ENCODE results near the gene MYOCD. TPM values are rescaled to one million over a fixed set of nuclear protein-coding genes. Genes with fewer than 3 reads are reported as not detected.

MYOCD gene
- polyA plus RNA-seq, 6 donors from 2014 or later: not detected

DNA sequence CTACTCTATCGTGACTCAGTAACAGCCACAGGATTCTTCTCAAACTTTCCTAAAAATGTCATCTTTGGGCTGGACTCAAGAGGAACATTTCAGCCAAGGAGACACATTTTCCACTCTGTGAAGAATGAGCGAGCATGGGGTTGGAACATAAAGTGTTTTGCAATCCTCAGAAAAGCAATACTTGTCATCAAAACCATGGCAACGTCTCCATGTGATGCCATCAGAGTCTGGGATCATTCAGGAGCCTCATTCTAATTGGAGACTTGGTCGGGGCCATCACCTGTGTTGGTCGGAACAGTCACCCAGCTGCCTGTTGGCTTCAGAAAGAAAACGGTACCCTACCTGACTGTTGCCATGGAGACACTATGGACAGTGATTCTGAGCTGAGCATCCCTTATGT, 25.5 kb downstream of the MYOCD start:
- Mint-ChIP-seq H3K4me1 (no peaks in the 10 kb centered on the region), H3K9me3 (peaks cover 0 to 9% (median 4%) of the 10 kb centered on the region in 7 donors), H3K27ac (no peak overlapping the region), H3K4me3 (no peak overlapping the region), H3K36me3 (no peaks in the 10 kb centered on the region), H3K27me3 (no peaks in the 10 kb centered on the region)
- ATAC-seq (ENCODE audit: low read depth in 2 of 2) (no peak), DNase-seq (no peak)

DNA sequence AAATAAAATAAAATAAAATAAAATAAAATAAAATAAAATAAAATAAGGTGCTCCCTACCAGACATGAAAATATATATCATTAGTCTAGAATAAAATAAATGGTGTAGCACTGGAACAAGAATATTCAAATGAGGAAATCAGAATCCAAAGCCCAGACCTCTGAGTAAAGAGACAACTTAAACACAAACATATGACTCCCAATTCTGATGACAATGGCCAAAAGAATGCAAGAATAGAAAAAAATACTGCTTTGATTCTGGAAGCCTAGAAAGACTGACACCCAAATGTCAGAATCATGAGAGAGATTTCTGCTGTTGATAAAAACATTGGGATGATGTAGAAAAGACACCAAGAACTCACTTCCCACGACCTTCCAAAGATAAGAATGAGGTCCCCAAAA, 27.9 kb downstream of the MYOCD start:
- H3K4me1 Mint-ChIP-seq: no peaks in the 10 kb centered on the region
- peaks cover 0 to 9% (median 4%) of the 10 kb centered on the region in 7 donors for H3K9me3 Mint-ChIP-seq
- DNase-seq: no peak

DNA sequence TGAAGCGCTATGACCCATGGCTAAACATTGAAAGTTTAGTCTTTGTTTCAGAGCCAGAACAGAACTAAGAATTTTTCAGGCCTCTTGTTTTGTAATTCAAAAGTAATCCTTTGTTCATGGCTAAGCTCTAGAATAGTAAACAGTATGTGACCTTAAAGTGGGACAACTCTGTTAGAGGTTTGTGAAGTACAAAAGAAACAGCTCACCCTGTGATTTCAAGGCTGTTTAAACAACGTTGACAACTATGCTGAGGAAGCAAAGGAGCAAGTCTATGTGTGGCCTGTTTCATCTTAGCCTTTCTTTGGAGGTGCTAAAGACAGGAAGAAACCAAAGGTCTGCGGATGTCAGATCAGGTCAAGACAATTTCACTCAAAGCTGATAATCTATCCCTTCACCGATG, 40.4 kb downstream of the MYOCD start:
- DNase-seq (no peak), ATAC-seq (ENCODE audit: low read depth in 2 of 2) (no peak)
- Mint-ChIP-seq H3K27me3 (peaks cover 0 to 5% (median 0%) of the 10 kb centered on the region in 3 donors), H3K4me1 (no peaks in the 10 kb centered on the region), H3K27ac (no peak overlapping the region), H3K4me3 (no peak overlapping the region), H3K36me3 (no peaks in the 10 kb centered on the region), H3K9me3 (peaks cover 0 to 6% (median 2%) of the 10 kb centered on the region in 7 donors)

More for the DNA sequence above, 27.9 kb downstream of the MYOCD start:
- Mint-ChIP-seq H3K27ac (no peak overlapping the region), H3K4me3 (no peak overlapping the region), H3K36me3 (no peaks in the 10 kb centered on the region), H3K27me3 (no peaks in the 10 kb centered on the region)
- no peak for ATAC-seq (ENCODE audit: low read depth in 2 of 2)

DNA sequence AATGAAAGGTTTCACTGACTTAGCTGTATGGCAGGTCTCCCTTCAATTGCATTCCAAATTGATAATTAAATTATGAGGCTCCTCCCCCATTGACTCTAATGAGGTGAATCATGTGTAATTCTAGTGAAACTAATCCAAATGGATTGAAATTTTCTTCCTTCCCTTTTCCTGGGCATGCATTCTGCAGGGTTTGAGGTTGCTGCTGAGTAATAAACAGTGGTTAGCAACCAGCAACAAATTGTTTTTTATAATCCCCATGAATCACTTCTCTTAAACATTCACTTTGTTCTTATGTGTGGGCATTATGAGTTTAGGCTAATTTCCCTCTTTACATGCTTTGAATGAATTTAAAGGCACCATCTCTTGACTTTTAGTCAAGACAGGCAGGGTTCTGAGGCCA, 43.4 kb downstream of the MYOCD start:
- H3K4me1 Mint-ChIP-seq: no peaks in the 10 kb centered on the region
- no peak for ATAC-seq (ENCODE audit: low read depth in 2 of 2)
- no peaks in the 10 kb centered on the region for H3K36me3 Mint-ChIP-seq

DNA sequence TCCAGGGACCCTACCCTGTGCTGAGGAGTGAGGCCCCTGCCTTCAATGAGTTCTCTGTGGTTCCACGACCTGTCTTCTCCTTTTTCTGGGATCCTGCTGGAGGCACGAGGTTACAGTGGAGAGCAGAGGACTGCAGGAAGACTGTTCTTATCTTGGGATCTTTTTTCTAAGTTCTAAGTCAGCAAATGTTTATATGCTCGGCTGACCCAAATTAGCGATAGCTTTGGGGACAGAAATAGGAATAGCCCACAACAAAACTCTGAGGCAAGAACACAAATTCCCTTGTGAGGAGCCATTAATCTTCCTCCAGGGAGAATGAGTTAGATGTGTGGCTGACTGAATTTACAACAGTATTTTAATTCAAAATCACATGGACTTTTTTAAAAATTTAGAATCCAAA, 46.7 kb downstream of the MYOCD start:
- peaks cover 0 to 11% (median 0%) of the 10 kb centered on the region in 7 donors for H3K9me3 Mint-ChIP-seq
- no peak overlapping the region for H3K4me3 Mint-ChIP-seq
- no peaks in the 10 kb centered on the region for H3K4me1 Mint-ChIP-seq
- H3K36me3 Mint-ChIP-seq: no peaks in the 10 kb centered on the region
- H3K27ac Mint-ChIP-seq: no peak overlapping the region
- DNase-seq (no peak), ATAC-seq (ENCODE audit: low read depth in 2 of 2) (no peak)
- H3K27me3 Mint-ChIP-seq: peaks cover 5 to 9% (median 6%) of the 10 kb centered on the region in 3 donors

More for the DNA sequence above, 43.4 kb downstream of the MYOCD start:
- Mint-ChIP-seq H3K9me3 (peaks cover 0 to 5% (median under 1%) of the 10 kb centered on the region in 7 donors), H3K27ac (no peak overlapping the region), H3K4me3 (no peak overlapping the region), H3K27me3 (peaks cover 0 to 5% (median 0%) of the 10 kb centered on the region in 3 donors)
- no peak for DNase-seq

DNA sequence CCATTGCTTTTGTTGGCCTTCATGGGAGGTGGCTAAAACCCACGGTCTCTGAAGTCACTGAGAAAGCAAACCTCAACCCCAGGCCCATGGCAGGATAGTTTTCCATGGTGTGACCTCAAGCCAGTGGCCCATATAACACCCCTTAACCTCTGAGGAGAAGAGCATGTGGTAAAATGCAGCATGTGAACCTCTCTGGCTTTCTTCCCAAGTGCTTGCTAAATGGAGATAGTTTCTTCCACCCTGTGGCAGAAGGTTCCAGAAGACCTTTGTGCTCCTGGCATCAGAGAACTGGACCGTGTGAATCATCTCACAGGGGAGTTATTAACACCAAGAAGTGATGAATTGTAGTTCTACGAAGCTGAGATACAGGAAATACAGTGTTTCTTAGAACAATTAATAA, 47.3 kb downstream of the MYOCD start:
- ATAC-seq (ENCODE audit: low read depth in 2 of 2) (no peak), DNase-seq (no peak)
- Mint-ChIP-seq H3K27ac (no peak overlapping the region), H3K36me3 (peaks cover 0 to 2% of the 10 kb centered on the region in 2 donors), H3K27me3 (peaks cover 5 to 12% (median 6%) of the 10 kb centered on the region in 3 donors), H3K4me1 (no peaks in the 10 kb centered on the region), H3K4me3 (no peak overlapping the region), H3K9me3 (peaks cover 0 to 12% (median under 1%) of the 10 kb centered on the region in 7 donors)

DNA sequence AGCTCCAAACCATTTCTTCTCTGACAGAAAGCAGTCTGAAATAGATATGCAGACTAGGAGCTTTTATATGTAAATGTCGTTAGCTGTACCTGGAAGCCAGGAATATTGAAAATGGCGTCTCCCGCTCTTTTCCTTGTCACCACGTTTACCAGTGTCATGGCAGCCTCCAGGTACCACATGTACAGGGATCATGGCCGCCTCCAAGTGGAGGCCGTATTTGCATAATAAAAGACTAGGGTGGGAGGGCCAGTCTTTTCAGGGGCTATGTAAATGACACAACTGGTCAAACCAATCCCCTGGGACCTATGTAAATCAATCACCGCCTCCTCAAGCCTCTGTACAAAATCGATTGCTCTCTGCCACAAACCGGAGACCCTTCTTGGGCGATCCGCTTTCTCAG, 54.3 kb downstream of the MYOCD start:
- H3K27me3 Mint-ChIP-seq: peaks cover 0 to 14% (median 5%) of the 10 kb centered on the region in 3 donors
- H3K9me3 Mint-ChIP-seq: peaks cover 0 to 14% (median 5%) of the 10 kb centered on the region in 7 donors
- H3K36me3 Mint-ChIP-seq: peaks cover 0 to 7% of the 10 kb centered on the region in 2 donors
- no peak overlapping the region for H3K4me3 Mint-ChIP-seq
- H3K4me1 Mint-ChIP-seq: no peaks in the 10 kb centered on the region
- ATAC-seq (ENCODE audit: low read depth in 2 of 2): no peak
- DNase-seq: no peak
- no peak overlapping the region for H3K27ac Mint-ChIP-seq

DNA sequence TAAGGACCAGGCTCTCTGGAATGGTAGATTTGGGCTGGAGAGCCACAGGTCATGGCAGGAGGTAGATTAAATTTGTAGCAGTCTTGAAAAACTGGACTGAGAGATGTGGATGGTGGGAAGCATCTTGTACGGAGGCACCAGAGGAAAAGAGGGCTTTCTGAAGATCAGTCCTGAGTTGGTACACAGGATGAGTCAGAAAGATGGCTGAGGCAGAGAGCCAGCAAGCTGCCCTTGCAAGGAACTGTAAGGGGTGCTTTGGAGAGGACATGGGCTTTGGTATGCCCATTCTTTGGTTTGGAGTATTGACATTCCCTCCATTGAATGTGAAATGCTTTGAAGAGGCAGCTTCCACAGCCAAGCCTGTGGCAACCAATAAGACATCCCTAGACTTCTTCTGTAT, 55.9 kb downstream of the MYOCD start:
- peaks cover 0 to 7% of the 10 kb centered on the region in 2 donors for H3K36me3 Mint-ChIP-seq
- peaks cover 0 to 8% (median 0%) of the 10 kb centered on the region in 3 donors for H3K27me3 Mint-ChIP-seq
- H3K27ac Mint-ChIP-seq: peak overlapping the region in 1 of 6 donors; percentile 34
- ATAC-seq (ENCODE audit: low read depth in 2 of 2): no peak
- no peak overlapping the region for H3K4me3 Mint-ChIP-seq
- H3K4me1 Mint-ChIP-seq: no peaks in the 10 kb centered on the region
- no peak for DNase-seq
- H3K9me3 Mint-ChIP-seq: peaks cover 0 to 10% (median 5%) of the 10 kb centered on the region in 7 donors

DNA sequence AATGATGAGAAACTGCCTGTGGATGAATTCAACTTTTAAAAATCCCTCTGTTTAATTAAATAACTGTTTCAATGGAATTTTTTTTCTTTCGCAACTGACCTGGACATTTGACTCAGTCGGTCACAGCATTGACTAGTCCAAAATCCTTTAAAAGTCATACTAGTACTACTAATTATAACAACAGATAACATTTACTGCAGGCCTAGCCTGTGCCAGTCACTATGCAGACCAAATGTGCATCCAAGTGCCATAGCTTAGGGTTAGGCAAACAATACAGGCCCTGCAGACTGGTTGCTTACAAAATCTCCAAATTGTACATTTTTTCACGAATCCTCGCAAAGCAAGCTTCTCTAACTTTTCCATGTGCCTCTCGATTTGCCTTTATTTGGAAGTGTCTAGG, 56.6 kb downstream of the MYOCD start:
- Mint-ChIP-seq H3K4me3 (no peak overlapping the region), H3K36me3 (peaks cover 0 to 7% of the 10 kb centered on the region in 2 donors), H3K27ac (no peak overlapping the region), H3K4me1 (no peaks in the 10 kb centered on the region), H3K27me3 (peaks cover 0 to 8% (median 4%) of the 10 kb centered on the region in 3 donors), H3K9me3 (peaks cover 0 to 10% (median 5%) of the 10 kb centered on the region in 7 donors)
- ATAC-seq (ENCODE audit: low read depth in 2 of 2) (no peak), DNase-seq (no peak)

DNA sequence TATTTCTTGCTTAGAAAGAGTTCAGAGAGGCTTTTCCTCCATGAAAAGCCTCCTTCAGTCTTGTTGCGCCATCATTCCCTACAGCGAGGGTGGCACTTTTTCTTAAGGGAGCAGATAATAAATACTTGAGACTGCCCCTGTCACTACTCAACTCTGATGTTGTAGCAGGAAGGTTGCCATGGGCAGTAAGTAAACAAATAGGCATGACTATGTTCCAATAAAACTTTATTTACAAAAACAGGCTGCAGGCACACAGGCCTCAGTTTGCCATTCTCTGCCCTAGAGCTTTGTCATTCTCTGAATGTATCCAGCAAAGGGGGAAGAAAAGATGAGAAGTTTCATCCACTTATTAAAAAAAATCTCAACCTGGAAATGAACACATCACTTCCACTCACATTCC, 60.4 kb downstream of the MYOCD start:
- DNase-seq: no peak
- peaks cover 0 to 5% (median 2%) of the 10 kb centered on the region in 7 donors for H3K9me3 Mint-ChIP-seq
- H3K27ac Mint-ChIP-seq: no peak overlapping the region
- no peak for ATAC-seq (ENCODE audit: low read depth in 2 of 2)
- H3K4me1 Mint-ChIP-seq: no peaks in the 10 kb centered on the region
- H3K36me3 Mint-ChIP-seq: no peaks in the 10 kb centered on the region
- no peak overlapping the region for H3K4me3 Mint-ChIP-seq
- peaks cover 0 to 10% (median 9%) of the 10 kb centered on the region in 3 donors for H3K27me3 Mint-ChIP-seq

DNA sequence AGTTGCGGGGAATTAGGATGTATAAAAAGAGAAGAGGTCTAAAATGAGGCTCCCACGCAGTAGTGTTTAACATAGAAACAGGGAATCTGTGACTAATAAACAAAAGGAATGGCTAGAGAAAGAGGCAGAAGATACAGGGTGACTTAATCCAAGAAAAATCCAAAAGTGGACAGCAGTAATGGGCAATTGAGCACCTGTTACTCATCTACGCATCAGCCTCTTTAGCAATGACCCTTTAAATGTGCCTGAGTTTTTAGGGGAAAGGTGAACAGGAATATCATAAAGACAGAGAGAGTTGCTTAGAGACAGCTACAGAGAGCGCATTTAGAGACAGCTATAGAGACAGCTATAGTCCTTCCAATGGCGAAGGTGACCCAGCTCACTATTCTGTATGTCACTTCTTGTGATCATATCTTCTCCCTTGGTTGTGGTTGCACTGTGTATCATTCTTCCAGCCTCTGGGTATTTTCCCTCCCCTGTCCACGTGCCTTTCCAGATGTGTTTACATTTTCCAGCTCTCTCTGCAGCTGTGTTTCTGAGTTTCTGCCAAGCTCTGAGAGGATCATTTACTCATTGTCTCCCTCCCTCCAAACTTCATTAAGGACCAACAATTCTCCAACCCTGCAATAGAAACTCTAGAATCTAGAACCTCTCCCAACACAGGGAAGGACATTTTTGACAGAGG, 61.5 kb downstream of the MYOCD start:
- Mint-ChIP-seq H3K4me3 (no peak overlapping the region), H3K4me1 (no peaks in the 10 kb centered on the region), H3K27ac (no peak overlapping the region), H3K9me3 (peaks cover 0 to 5% (median 0%) of the 10 kb centered on the region in 7 donors), H3K36me3 (no peaks in the 10 kb centered on the region), H3K27me3 (peaks cover 0 to 10% (median 9%) of the 10 kb centered on the region in 3 donors)
- ATAC-seq (ENCODE audit: low read depth in 2 of 2) (no peak), DNase-seq (no peak)

DNA sequence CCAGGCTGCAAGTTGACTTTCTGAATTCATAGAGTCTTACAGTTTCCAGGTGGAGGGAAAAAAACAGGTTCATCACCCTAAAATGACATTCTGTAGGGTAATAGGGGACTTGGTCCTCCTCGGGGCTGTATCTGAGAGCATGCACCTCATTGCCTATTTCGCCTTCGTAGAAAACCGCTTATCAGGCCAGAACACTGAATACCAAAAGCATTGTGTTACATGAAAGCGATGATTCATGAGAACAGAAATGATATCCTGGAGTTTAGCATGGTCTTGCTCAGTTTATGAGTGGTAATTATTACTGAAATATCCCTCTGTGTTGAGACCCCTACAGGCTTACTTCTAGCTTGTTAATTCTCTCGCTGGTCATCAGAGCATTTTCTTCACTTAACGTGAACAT, 62.2 kb downstream of the MYOCD start:
- no peak for ATAC-seq (ENCODE audit: low read depth in 2 of 2)
- no peaks in the 10 kb centered on the region for H3K36me3 Mint-ChIP-seq
- H3K9me3 Mint-ChIP-seq: peaks cover 0 to 5% (median 0%) of the 10 kb centered on the region in 7 donors
- H3K27me3 Mint-ChIP-seq: peaks cover 0 to 10% (median 9%) of the 10 kb centered on the region in 3 donors
- no peak overlapping the region for H3K27ac Mint-ChIP-seq
- no peak overlapping the region for H3K4me3 Mint-ChIP-seq
- no peak for DNase-seq
- H3K4me1 Mint-ChIP-seq: no peaks in the 10 kb centered on the region

DNA sequence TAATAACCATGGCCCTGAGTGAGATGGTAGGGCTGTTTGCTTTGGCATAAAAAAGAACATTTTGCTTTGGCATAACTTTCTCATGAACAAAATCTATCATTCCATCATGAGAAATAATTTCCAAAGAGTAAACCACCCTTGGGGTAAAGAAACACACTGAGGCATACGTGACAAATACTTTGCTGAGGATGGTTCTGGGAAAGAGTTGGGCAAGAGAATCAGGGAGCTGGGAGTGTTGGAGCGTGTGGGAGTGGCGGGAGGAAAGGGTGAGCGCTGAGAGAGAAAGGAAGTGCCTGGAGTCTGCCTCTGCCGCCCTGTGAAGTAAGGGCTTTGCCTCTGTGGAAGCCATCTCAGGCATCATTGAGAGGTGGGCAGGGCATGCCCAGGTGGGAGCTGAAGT, 63.4 kb downstream of the MYOCD start:
- Mint-ChIP-seq H3K27me3 (peaks cover 0 to 14% (median 9%) of the 10 kb centered on the region in 3 donors), H3K9me3 (peaks cover 0 to 5% (median 0%) of the 10 kb centered on the region in 7 donors), H3K36me3 (no peaks in the 10 kb centered on the region), H3K4me1 (no peaks in the 10 kb centered on the region), H3K27ac (no peak overlapping the region), H3K4me3 (no peak overlapping the region)
- no peak for ATAC-seq (ENCODE audit: low read depth in 2 of 2)
- DNase-seq: no peak

DNA sequence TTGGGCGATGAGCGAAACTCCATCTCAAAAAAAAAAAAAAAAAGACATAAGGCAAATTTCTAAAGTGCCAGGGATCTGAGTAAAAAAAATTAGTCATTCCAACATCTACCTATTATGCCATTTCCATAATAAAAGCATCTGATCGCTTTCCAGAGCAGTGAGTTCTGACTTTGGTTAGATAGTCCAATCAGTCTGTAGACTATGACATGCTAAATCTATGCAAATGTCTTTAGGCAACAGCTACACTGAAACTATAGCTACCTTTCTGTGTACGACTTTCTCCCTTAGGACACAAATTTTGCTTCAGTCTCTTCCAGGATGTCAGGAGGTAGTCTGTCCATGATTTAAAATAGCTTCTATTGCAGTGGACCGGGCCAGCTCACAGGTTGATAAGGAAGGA, 64.7 kb downstream of the MYOCD start:
- Mint-ChIP-seq H3K36me3 (no peaks in the 10 kb centered on the region), H3K4me1 (no peaks in the 10 kb centered on the region), H3K27me3 (peaks cover 0 to 14% (median 9%) of the 10 kb centered on the region in 3 donors), H3K27ac (no peak overlapping the region), H3K4me3 (no peak overlapping the region), H3K9me3 (peaks cover 0 to 5% (median 0%) of the 10 kb centered on the region in 7 donors)
- DNase-seq (no peak), ATAC-seq (ENCODE audit: low read depth in 2 of 2) (no peak)
